GM12874 (cell line): ENCODE results near the gene MGLL.

Experiments
- TF ChIP-seq, protein P1 (sequence below): IDR thresholded peaks from 2 replicates; pipeline ENCODE4 v1.5.1; 2011; ENCODE audit warnings: low read depth, mild to moderate bottlenecking, control low read depth, low read length, moderate library complexity; ENCODE audit not compliant: insufficient read depth

The MGLL gene

DNA sequence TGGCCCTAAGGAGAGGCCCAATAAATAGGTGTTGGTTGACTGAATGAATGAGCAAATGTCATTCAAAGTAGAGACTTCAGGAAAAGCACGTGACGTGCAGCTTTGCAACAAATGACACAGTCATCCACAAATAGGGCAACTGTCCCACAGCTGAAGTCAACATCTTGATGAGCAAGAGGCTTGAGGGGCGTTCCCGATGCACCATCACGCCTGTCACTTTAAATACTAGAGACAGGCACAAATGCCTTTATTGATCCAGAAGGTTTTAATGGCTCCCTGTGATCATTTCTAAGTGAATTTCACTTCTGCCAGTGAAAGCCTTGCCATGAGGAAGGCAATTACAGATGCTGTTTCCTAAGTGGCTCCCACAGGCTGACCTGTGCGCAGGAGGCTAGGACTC, 105.9 kb downstream of the MGLL start:
- TF ChIP-seq, protein P1, sequence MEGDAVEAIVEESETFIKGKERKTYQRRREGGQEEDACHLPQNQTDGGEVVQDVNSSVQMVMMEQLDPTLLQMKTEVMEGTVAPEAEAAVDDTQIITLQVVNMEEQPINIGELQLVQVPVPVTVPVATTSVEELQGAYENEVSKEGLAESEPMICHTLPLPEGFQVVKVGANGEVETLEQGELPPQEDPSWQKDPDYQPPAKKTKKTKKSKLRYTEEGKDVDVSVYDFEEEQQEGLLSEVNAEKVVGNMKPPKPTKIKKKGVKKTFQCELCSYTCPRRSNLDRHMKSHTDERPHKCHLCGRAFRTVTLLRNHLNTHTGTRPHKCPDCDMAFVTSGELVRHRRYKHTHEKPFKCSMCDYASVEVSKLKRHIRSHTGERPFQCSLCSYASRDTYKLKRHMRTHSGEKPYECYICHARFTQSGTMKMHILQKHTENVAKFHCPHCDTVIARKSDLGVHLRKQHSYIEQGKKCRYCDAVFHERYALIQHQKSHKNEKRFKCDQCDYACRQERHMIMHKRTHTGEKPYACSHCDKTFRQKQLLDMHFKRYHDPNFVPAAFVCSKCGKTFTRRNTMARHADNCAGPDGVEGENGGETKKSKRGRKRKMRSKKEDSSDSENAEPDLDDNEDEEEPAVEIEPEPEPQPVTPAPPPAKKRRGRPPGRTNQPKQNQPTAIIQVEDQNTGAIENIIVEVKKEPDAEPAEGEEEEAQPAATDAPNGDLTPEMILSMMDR: no peak

- TF ChIP-seq, protein P1: no peak
Measured at GRCh38 chr3:127715532-127715931, 106.8 kb downstream of the MGLL start.

DNA sequence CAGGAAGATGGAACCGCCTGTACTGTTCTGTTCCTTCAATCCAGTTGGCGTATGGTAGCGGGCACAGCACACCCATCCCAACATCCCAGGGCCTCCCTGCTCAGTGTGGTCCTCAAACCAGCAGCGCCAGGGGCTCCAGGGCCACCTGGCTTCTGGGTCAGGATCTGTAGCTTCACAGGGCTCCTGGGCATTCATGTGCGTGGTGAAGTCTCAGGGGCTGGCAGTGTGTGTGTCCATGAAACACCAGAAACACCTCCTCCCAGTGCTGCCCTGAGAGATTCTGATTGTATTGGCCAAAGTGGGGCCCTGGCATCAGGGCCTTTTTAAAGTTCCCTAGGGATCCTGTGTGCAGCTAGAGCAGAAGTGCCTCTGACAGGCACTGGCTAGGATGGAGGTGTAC, 107.4 kb downstream of the MGLL start:
- TF ChIP-seq, protein P1: no peak

- TF ChIP-seq, protein P1: no peak
Measured at GRCh38 chr3:127714125-127714571, 108.2 kb downstream of the MGLL start.

DNA sequence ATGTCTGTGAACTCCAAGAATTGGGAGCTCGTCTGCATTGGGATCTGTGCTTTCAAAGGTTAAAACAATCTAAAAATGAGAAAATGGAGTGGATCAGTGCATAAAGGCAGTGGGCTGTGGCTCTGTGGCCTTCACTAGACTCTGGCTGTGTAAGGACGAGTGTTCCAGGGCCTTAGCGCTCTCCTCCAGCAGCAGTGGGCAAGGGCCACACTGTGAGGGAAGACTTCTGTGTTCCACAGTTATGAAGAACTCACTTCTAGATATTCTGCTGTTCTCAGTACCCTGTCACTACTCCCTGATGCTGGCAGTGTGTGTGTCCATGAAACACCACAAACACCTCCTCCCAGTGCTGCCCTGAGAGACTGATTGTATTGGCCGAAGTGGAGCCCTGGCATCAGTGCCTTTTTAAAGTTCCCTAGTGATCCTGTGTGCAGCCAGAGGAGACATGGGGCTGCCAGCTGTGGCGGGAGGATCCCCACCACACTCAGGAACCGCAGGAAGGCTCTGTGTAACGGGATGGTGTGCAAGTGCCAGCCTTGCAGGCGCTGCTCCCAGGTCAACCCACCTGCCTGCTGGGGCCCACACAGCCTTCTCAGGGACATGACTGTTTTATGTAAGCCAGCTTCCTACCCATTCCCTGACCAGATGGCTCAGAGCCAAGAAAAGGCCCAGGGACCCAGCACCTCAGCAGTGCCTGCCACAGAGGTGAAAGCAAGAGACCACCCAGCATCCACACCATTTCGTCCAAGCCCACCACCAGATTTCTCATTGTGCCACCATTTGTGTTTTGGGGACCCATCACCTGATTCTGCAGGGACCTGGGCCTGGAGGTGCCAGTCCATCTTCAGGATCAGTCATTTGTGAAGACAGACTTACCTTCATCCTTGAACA, 109.2 kb downstream of the MGLL start:
- TF ChIP-seq, protein P1: no peak

- TF ChIP-seq, protein P1: no peak
Measured at GRCh38 chr3:127712461-127712860, 109.9 kb downstream of the MGLL start.

DNA sequence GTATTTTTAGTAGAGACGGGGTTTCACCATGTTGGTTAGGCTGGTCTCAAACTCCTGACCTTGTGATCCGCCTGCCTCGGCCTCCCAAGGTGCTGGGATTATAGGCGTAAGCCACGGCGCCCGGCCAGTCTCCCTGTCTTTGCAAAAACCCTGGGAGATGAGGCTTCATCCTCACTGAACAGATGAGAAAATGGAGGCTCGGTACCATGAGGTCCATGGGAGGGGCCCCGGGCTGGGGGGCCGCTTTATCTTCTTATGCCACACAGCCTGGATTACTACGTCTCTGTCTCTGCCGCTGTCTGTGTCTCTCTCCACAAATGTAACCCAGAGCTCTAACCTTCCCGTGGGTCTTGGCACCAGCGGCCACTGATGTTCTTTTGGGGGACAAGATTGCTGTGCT, 110.4 kb downstream of the MGLL start:
- TF ChIP-seq, protein P1: no peak
